Mesenchymal stem cell (in vitro differentiated cells and primary cell): Measurements from ENCODE around the gene MEPCE.

Experiments used
- DNase-seq: peaks from one replicate; pipeline ENCODE4 v3.0.0-alpha.2; 2013
- H2AFZ ChIP-seq: one replicate; pipeline ENCODE4 v1.6.1; 2013; ENCODE audit warnings: low read depth, mild to moderate bottlenecking, control low read depth, inconsistent platforms, low read length, moderate library complexity
- H2AK5ac ChIP-seq: 2 replicates; pipeline ENCODE4 v1.6.1; 2013; ENCODE audit warnings: low read length, moderate library complexity, mild to moderate bottlenecking, inconsistent platforms; ENCODE audit not compliant: severe bottlenecking
- H2BK120ac ChIP-seq: one replicate; pipeline ENCODE4 v1.6.1; 2013; ENCODE audit warnings: low read depth, mild to moderate bottlenecking, inconsistent platforms, low read length, moderate library complexity
- H2BK12ac ChIP-seq, 2 experiments: one replicate each; pipeline ENCODE4 v1.6.1; 2013; ENCODE audit warnings: inconsistent platforms in 2 of 2, low read length in 2 of 2, mild to moderate bottlenecking in 2 of 2, moderate library complexity in 2 of 2, control low read depth in 1 of 2
- H2BK15ac ChIP-seq: one replicate; pipeline ENCODE4 v1.6.1; 2013; ENCODE audit warnings: mild to moderate bottlenecking, low read depth, inconsistent platforms; ENCODE audit not compliant: poor library complexity, severe bottlenecking
- H2BK5ac ChIP-seq: 2 replicates; pipeline ENCODE4 v1.6.1; 2013; ENCODE audit warnings: low read depth, mild to moderate bottlenecking, low read length, control low read depth, inconsistent platforms; ENCODE audit not compliant: poor library complexity, severe bottlenecking
- H3K14ac ChIP-seq, 2 experiments: one replicate each; pipeline ENCODE4 v1.6.1; 2013; ENCODE audit warnings: inconsistent platforms in 2 of 2, low read length in 2 of 2, control low read depth in 1 of 2, mild to moderate bottlenecking in 1 of 2, moderate library complexity in 1 of 2
- H3K18ac ChIP-seq, 2 experiments: one replicate each; pipeline ENCODE4 v1.6.1; 2013; ENCODE audit warnings: inconsistent platforms in 2 of 2, low read length in 2 of 2, control low read depth in 1 of 2, low read depth in 1 of 2, mild to moderate bottlenecking in 1 of 2
- H3K23ac ChIP-seq, 2 experiments: one replicate each; pipeline ENCODE4 v1.6.1; 2013; ENCODE audit warnings: inconsistent platforms in 2 of 2, low read length in 2 of 2, mild to moderate bottlenecking in 2 of 2, moderate library complexity in 2 of 2, control low read depth in 1 of 2
- H3K27ac ChIP-seq: 2 replicates; pipeline ENCODE4 v1.5.1; 2013; ENCODE audit warnings: mild to moderate bottlenecking, moderate library complexity, low read length, control low read depth, inconsistent platforms; ENCODE audit not compliant: poor library complexity, severe bottlenecking
- H3K27me3 ChIP-seq, 2 experiments: 2 replicates each; pipeline versions ENCODE4 v1.6.1 to v1.7.0; 2013; ENCODE audit warnings: low read length in 2 of 2, mild to moderate bottlenecking in 2 of 2, moderate library complexity in 2 of 2, control low read depth in 1 of 2, inconsistent platforms in 1 of 2; ENCODE audit not compliant: control insufficient read depth in 1 of 2, insufficient read depth in 1 of 2
- H3K36me3 ChIP-seq, 2 experiments: 2 replicates each; pipeline versions ENCODE4 v1.6.1 to v1.7.0; 2013; ENCODE audit warnings: low read length in 2 of 2, control low read depth in 1 of 2, inconsistent platforms in 1 of 2, low read depth in 1 of 2, mild to moderate bottlenecking in 1 of 2; ENCODE audit not compliant: insufficient read depth in 2 of 2, control insufficient read depth in 1 of 2
- H3K4ac ChIP-seq, 2 experiments: one replicate each; pipeline ENCODE4 v1.6.1; 2013; ENCODE audit warnings: inconsistent platforms in 2 of 2, low read length in 2 of 2, mild to moderate bottlenecking in 2 of 2, moderate library complexity in 2 of 2, control low read depth in 1 of 2, low read depth in 1 of 2
- H3K4me1 ChIP-seq: 2 replicates; pipeline ENCODE4 v1.6.1; 2013; ENCODE audit warnings: low read depth, low read length, control low read depth; ENCODE audit not compliant: control insufficient read depth, insufficient read depth
- H3K4me2 ChIP-seq: 2 replicates; pipeline ENCODE4 v1.6.1; 2013; ENCODE audit warnings: low read length, mild to moderate bottlenecking, inconsistent platforms; ENCODE audit not compliant: poor library complexity, severe bottlenecking
- H3K4me3 ChIP-seq, 2 experiments: 2 replicates each; pipeline versions ENCODE4 v1.5.1 to v1.7.0; 2013; ENCODE audit warnings: low read length in 2 of 2, mild to moderate bottlenecking in 2 of 2, control low read depth in 1 of 2, low read depth in 1 of 2; ENCODE audit not compliant: insufficient read depth in 1 of 2
- H3K79me1 ChIP-seq: replicated peaks from 2 replicates; pipeline ENCODE4 v1.6.1; 2013; ENCODE audit warnings: mild to moderate bottlenecking, control low read depth, low read length, inconsistent platforms; ENCODE audit not compliant: poor library complexity, severe bottlenecking
- H3K9ac ChIP-seq: 2 replicates; pipeline ENCODE4 v1.7.0; 2013; ENCODE audit warnings: mild to moderate bottlenecking, low read length, moderate library complexity
- H3K9me3 ChIP-seq: 2 replicates; pipeline ENCODE4 v1.7.0; 2013; ENCODE audit warnings: mild to moderate bottlenecking, low read length; ENCODE audit not compliant: control insufficient read depth
- H4K8ac ChIP-seq: one replicate; pipeline ENCODE4 v1.6.1; 2013; ENCODE audit warnings: inconsistent platforms, mild to moderate bottlenecking, low read length, moderate library complexity
- H4K91ac ChIP-seq: one replicate; pipeline ENCODE4 v1.6.1; 2013; ENCODE audit warnings: mild to moderate bottlenecking, low read length, inconsistent platforms
- WGBS: methylation state at CpG from one replicate; pipeline ENCODE4 v1.1.7; 2013; ENCODE audit warnings: mixed read lengths; 5-methylcytosine and 5-hydroxymethylcytosine counted together

The MEPCE gene

DNA sequence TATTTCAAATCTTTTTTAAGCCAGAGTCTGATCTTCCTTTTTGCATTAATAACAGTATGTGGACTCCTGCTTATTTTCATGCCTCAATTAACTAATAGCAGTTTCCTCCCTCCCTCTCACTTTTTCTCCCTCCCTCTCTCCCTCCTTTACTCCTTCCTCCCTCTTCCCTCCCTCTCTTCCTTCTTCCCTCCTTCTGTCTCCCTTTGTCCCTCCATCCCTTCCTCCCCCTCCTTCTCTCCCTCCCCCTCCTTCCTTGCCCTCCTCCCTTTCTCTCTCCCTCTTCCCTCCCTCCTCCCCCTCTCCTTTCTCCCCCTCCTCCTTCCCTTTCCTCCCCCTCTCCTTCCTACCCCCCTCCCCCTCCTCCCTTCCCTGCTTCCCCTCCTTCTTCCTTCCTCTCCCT, 3.1 kb upstream of the MEPCE start:
- Histone ChIP-seq H3K4me1 (peaks cover 17% of the 10 kb centered on the region), H2BK120ac (no peak overlapping the region), H2AK5ac (no peak overlapping the region), H3K4ac (no peak overlapping the region), H3K27ac (no peak overlapping the region), H3K14ac (no peak overlapping the region), H4K91ac (no peak overlapping the region), H2BK5ac (no peak overlapping the region), H3K4me3 (no peak overlapping the region), H2BK12ac (no peak overlapping the region), H3K36me3 (peaks cover 10 to 20% of the 10 kb centered on the region in 2 experiments), H3K18ac (no peak overlapping the region), H3K23ac (no peak overlapping the region), H3K79me1 (peaks cover 2% of the 10 kb centered on the region), H3K9ac (no peak overlapping the region), H2AFZ (no peak overlapping the region), H4K8ac (no peak overlapping the region), H3K27me3 (no peaks in the 10 kb centered on the region), H3K4me2 (no peak overlapping the region), H3K9me3 (no peaks in the 10 kb centered on the region), H2BK15ac (no peak overlapping the region)
- no peak for DNase-seq

DNA sequence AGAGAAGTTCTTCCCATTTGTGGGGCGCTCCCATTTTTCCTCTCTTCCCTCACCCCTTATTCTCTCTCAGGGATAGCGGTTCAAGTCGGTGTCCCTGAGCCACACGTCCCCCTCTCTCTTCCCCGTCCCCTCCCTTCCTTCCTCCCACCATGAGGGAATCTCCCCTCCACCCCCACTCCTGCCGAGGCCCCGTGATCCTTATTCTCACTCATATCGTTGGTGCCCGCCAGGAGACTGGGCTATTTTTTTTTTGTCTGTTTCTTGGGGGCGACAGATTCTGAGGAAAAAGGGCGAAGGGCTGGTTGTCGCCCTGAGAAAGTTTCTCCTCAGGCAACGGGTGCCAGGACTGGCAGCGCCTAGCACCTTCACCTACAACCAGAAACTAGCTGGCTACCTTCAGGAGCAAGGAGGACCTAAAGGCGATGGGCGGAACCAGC, 1.9 kb upstream of the MEPCE start:
- peak overlapping the region; percentile 91 for H4K91ac ChIP-seq
- no peak overlapping the region for H2BK5ac ChIP-seq
- peak overlapping the region in 1 of 2 experiments; percentile 66 for H3K4ac ChIP-seq
- WGBS = 74% methylated on average over 14 of the region's 16 CpGs
- H3K4me1 ChIP-seq = peaks cover 21% of the 10 kb centered on the region
- H3K23ac ChIP-seq = no peak overlapping the region
- H3K4me3 ChIP-seq = peak overlapping the region; percentile 34 to 90
- H4K8ac ChIP-seq = peak overlapping the region; percentile 100
- peaks cover 2% of the 10 kb centered on the region for H3K79me1 ChIP-seq
- H2AK5ac ChIP-seq = no peak overlapping the region
- H2BK15ac ChIP-seq = peak overlapping the region; percentile 77
- H2AFZ ChIP-seq = peak overlapping the region; percentile 43
- H3K27me3 ChIP-seq = no peaks in the 10 kb centered on the region
- H3K9me3 ChIP-seq = no peaks in the 10 kb centered on the region
- H3K36me3 ChIP-seq = peaks cover 16 to 26% of the 10 kb centered on the region in 2 experiments
- H3K27ac ChIP-seq = no peak overlapping the region
- peak overlapping the region; percentile 67 to 92 for H3K18ac ChIP-seq
- H3K9ac ChIP-seq = peak overlapping the region; percentile 99
- H2BK120ac ChIP-seq = no peak overlapping the region
- no peak for DNase-seq
- peak overlapping the region in 1 of 2 experiments; percentile 56 for H2BK12ac ChIP-seq
- H3K4me2 ChIP-seq = peak overlapping the region; percentile 50
- H3K14ac ChIP-seq = no peak overlapping the region

DNA sequence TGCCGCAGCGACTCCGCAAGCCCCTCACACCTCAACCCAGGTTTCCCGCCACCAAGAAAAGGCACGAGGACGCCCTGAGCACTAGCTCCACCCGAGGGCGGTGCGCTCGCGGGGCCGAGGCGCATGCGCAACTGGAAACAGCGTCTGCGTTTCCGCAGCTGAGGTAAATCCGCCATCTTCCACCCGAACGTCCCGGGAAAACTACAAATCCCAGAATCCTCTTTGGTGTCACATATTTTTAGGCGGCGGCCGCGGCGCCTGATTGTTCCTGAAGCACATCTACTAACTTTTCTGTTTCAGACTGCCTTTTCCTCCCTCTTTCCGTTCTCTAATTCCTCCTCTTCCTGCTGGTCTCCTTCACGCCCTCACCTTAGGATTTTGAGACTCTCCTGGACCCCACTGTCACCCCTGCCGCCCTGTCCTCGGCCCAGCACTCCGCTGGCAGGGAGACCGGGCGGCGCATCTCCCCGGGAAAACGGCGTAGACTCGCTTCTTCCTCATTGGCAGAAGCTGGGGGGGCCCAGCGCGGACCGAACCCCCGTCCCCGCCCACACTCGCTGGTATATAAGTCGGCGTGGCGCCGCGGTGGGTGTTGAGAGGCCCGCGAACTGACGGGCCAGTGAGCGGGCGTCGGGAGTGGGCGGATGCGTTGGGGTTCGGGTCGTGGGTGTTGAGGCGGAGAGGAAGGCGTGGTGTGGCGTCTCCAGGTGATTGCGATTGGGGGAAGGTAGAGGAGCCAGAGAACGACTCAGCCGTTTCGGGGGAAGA, 1.2 kb upstream of the MEPCE start, which contains the start of gene ZCWPW1:
TSS of gene ZCWPW1 (minus strand) at position 505 of the 768 bp plus-strand sequence. CDS start 8,054 bp downstream, outside the sequence.
- Histone ChIP-seq H3K14ac (peak within 1 kb of the TSS in 1 of 2 experiments; percentile 97), H2AK5ac (peak within 1 kb of the TSS; percentile 86), H3K18ac (peak within 1 kb of the TSS; percentile 97 to 99), H3K9ac (peak within 1 kb of the TSS; percentile 99), H4K8ac (peak within 1 kb of the TSS; percentile 100), H3K4me1 (peaks cover 22% of the 10 kb centered on the region), H3K4me2 (peak within 1 kb of the TSS; percentile 50), H2BK15ac (peak within 1 kb of the TSS; percentile 100), H2BK120ac (peak within 1 kb of the TSS; percentile 92), H2BK12ac (peak within 1 kb of the TSS in 1 of 2 experiments; percentile 57), H3K36me3 (peaks cover 22 to 29% of the 10 kb centered on the region in 2 experiments), H2AFZ (peak within 1 kb of the TSS; percentile 43), H2BK5ac (peak within 1 kb of the TSS; percentile 99), H3K4ac (peak within 1 kb of the TSS; percentile 81 to 86), H3K79me1 (peaks cover 2% of the 10 kb centered on the region), H3K9me3 (no peaks in the 10 kb centered on the region), H3K4me3 (peak within 1 kb of the TSS; percentile 85 to 90), H3K27ac (peak within 1 kb of the TSS; percentile 100), H4K91ac (peak within 1 kb of the TSS; percentile 100), H3K23ac (no peak within 1 kb of the TSS), H3K27me3 (no peaks in the 10 kb centered on the region)
- 2% methylated on average over 59 of the region's 66 CpGs for WGBS
- peak; percentile 97 for DNase-seq

DNA sequence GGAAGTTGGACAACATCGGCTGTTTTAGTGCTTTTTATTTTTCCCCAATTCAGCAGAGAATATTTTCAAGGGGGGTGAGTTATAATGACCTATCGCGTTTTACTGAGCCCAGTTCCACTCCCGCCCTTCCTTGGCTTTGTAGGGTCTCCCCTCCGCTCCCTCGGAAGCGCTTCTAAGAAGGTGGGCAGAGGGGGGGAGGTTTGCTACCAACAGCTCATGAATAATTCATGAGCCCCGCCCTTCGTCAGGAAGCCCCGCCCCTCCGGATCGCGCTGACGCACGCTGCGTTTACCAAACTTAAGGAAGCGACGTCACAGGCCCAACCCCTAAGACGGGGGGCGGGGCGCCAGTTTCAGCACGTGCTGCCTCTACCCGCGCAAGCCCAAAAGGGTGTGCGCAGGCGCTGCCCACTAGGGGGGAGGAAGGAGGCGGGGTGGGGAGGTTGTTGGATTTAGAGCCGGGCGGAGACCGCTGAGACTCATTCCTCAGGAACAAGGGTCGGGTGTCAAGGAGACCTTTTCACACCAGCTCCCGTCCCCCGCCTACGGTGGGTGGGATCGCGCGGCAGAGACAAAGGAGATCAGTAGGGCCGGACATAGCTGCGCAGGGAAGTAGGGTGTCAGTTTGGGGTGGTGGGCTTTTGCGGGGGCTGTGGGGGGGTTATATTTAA, 529 bp upstream of the MEPCE start:
- H3K4me1 ChIP-seq = peaks cover 22% of the 10 kb centered on the region
- H3K23ac ChIP-seq = no peak overlapping the region
- peak overlapping the region in 1 of 2 experiments; percentile 97 for H3K14ac ChIP-seq
- DNase-seq = peak; percentile 99
- peak overlapping the region; percentile 97 to 99 for H3K18ac ChIP-seq
- H3K4ac ChIP-seq = peak overlapping the region; percentile 81 to 86
- H3K4me3 ChIP-seq = peak overlapping the region; percentile 85 to 90
- peak overlapping the region; percentile 100 for H2BK15ac ChIP-seq
- peak overlapping the region in 1 of 2 experiments; percentile 57 for H2BK12ac ChIP-seq
- H3K9me3 ChIP-seq = no peaks in the 10 kb centered on the region
- H2BK120ac ChIP-seq = peak overlapping the region; percentile 92
- H2AFZ ChIP-seq = peak overlapping the region; percentile 36
- peak overlapping the region; percentile 100 for H3K27ac ChIP-seq
- WGBS = under 1% methylated on average over 39 of the region's 40 CpGs
- peak overlapping the region; percentile 100 for H4K91ac ChIP-seq
- H3K9ac ChIP-seq = peak overlapping the region; percentile 99
- peak overlapping the region; percentile 86 for H2AK5ac ChIP-seq
- H3K79me1 ChIP-seq = peaks cover 6% of the 10 kb centered on the region
- H3K36me3 ChIP-seq = peaks cover 29 to 36% of the 10 kb centered on the region in 2 experiments
- peak overlapping the region; percentile 99 for H2BK5ac ChIP-seq
- H3K4me2 ChIP-seq = peak overlapping the region; percentile 50
- H4K8ac ChIP-seq = peak overlapping the region; percentile 99
- no peaks in the 10 kb centered on the region for H3K27me3 ChIP-seq
